ENCODE results near the gene PROX1.

DNA sequence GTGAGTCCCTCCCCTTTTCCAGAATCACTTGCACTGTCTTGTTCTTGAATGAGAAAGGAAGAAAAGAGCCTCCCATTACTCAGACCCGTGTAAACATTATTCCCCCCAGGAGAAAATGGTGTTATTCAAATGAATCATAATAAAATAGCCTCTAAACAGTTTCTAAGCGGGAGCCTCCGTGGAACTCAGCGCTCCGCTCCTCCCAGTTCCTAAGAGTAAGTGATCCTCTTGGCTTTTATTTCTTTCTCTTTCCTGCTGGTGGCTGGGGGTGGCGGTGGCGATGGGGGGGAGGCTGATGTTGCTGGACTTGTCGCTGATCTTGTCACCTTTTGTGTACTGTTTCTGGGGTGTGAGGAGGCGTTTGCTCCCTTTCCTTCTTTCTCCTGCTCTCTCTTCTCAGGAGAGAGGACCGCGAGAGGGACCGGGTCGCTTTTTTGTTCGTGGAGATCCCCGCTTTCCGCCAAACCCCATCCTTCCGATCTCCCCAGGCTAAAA lies 781 bp downstream of the PROX1 start:
- TF ChIP-seq, protein P1, sequence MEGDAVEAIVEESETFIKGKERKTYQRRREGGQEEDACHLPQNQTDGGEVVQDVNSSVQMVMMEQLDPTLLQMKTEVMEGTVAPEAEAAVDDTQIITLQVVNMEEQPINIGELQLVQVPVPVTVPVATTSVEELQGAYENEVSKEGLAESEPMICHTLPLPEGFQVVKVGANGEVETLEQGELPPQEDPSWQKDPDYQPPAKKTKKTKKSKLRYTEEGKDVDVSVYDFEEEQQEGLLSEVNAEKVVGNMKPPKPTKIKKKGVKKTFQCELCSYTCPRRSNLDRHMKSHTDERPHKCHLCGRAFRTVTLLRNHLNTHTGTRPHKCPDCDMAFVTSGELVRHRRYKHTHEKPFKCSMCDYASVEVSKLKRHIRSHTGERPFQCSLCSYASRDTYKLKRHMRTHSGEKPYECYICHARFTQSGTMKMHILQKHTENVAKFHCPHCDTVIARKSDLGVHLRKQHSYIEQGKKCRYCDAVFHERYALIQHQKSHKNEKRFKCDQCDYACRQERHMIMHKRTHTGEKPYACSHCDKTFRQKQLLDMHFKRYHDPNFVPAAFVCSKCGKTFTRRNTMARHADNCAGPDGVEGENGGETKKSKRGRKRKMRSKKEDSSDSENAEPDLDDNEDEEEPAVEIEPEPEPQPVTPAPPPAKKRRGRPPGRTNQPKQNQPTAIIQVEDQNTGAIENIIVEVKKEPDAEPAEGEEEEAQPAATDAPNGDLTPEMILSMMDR (IDR thresholded peaks at IDR 0.05) = no peak
- TF ChIP-seq POLR2AphosphoS5 (IDR thresholded peaks at IDR 0.05) = no peak

Data from breast epithelium (tissue), 3 donors.